Fibroblast of skin of right biceps (primary cell): ENCODE data around the gene SORCS3.

Source experiments
- DNase-seq: peaks from one replicate; pipeline ENCODE4 v3.0.0-alpha.2; 2013

SORCS3 gene

GRCh38 chr10:104780946-104781595 is 140.0 kb downstream of the SORCS3 start:
- no peak for DNase-seq

- DNase-seq: no peak
Measured at GRCh38 chr10:104784452-104784851, 143.4 kb downstream of the SORCS3 start.

- DNase-seq: no peak
Measured at GRCh38 chr10:104791471-104791870, 150.4 kb downstream of the SORCS3 start.

- DNase-seq: no peak
Measured at GRCh38 chr10:104795411-104795810, 154.3 kb downstream of the SORCS3 start.

GRCh38 chr10:104796823-104797222 is 155.7 kb downstream of the SORCS3 start:
- DNase-seq: no peak

- no peak for DNase-seq
Measured at GRCh38 chr10:104802941-104803340, 161.9 kb downstream of the SORCS3 start.

GRCh38 chr10:104804880-104805279 is 163.8 kb downstream of the SORCS3 start:
- DNase-seq: no peak

GRCh38 chr10:104806801-104807200 is 165.7 kb downstream of the SORCS3 start:
- peak; percentile 37 for DNase-seq

GRCh38 chr10:104807581-104808310 is 166.7 kb downstream of the SORCS3 start:
- DNase-seq: no peak

- DNase-seq: peak; percentile 39
Measured at GRCh38 chr10:104809288-104810090, 168.4 kb downstream of the SORCS3 start.

- no peak for DNase-seq
Measured at GRCh38 chr10:104811166-104811565, 170.1 kb downstream of the SORCS3 start.

- no peak for DNase-seq
Measured at GRCh38 chr10:104816501-104816900, 175.4 kb downstream of the SORCS3 start.

- DNase-seq: no peak
Measured at GRCh38 chr10:104819731-104820130, 178.6 kb downstream of the SORCS3 start.

- DNase-seq: no peak
Measured at GRCh38 chr10:104822088-104822487, 181.0 kb downstream of the SORCS3 start.

GRCh38 chr10:104824380-104825006 is 183.4 kb downstream of the SORCS3 start:
- peak; percentile 45 for DNase-seq

GRCh38 chr10:104831272-104831671 is 190.2 kb downstream of the SORCS3 start:
- DNase-seq: no peak

GRCh38 chr10:104834580-104834979 is 193.5 kb downstream of the SORCS3 start:
- DNase-seq: no peak

GRCh38 chr10:104835422-104835821 is 194.3 kb downstream of the SORCS3 start:
- DNase-seq: no peak

GRCh38 chr10:104842704-104843103 is 201.6 kb downstream of the SORCS3 start:
- no peak for DNase-seq

GRCh38 chr10:104844073-104844472 is 203.0 kb downstream of the SORCS3 start:
- DNase-seq: no peak

- no peak for DNase-seq
Measured at GRCh38 chr10:104850023-104850422, 208.9 kb downstream of the SORCS3 start.

- peak; percentile 3 for DNase-seq
Measured at GRCh38 chr10:104867966-104868598, 227.0 kb downstream of the SORCS3 start.

GRCh38 chr10:104872691-104873090 is 231.6 kb downstream of the SORCS3 start:
- DNase-seq: no peak
